Activated gamma-delta T cell treated with Interleukin-2 at 50 U/mL for 16 hours (primary cell): ENCODE measurements around the gene THSD4.

ENCODE experiments used
- DNase-seq: peaks from one replicate; pipeline ENCODE4 v3.0.0-alpha.2; 2020

The THSD4 gene

DNA sequence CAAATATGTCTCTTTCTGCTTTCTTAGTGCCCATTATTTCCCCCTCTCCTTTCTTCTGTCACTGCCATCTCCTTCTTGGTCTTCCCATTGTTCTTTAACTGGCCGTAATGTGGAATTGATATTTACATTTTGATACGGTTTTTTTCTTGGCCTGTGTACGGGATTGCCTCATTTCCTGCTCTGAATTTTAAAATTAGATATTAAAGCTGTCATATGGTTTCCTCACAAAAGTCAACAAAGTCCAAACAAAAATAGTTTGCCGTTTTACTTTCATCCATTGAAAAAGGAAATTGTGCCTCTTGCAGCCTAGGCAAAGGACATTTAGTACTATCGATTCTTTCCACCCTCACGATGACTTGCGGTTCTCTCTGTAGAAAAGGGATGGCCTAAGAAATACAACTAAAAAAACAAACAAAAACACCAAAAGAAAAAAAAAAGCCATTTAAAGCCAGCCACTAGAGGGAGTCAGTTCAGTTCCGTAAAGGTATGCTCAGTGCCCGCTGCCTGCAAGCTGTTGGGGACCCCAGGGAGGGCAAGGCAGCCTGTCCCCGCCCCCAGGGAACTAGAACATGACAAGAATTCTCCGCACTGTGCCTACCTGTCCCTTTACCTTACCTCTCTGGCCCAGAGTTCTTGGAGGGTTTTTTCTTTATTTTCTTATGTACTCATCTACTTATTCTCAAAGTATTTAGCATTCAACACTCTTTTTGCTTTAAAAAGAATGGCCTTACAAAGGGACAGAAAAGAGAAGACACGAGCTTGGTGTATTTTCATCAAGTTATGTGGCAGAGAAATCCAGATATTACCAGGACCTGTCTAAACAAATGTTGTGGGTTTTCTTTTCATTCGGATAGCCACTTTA is 665.1 kb downstream of the THSD4 start:
- DNase-seq, result peak; percentile 24

DNA sequence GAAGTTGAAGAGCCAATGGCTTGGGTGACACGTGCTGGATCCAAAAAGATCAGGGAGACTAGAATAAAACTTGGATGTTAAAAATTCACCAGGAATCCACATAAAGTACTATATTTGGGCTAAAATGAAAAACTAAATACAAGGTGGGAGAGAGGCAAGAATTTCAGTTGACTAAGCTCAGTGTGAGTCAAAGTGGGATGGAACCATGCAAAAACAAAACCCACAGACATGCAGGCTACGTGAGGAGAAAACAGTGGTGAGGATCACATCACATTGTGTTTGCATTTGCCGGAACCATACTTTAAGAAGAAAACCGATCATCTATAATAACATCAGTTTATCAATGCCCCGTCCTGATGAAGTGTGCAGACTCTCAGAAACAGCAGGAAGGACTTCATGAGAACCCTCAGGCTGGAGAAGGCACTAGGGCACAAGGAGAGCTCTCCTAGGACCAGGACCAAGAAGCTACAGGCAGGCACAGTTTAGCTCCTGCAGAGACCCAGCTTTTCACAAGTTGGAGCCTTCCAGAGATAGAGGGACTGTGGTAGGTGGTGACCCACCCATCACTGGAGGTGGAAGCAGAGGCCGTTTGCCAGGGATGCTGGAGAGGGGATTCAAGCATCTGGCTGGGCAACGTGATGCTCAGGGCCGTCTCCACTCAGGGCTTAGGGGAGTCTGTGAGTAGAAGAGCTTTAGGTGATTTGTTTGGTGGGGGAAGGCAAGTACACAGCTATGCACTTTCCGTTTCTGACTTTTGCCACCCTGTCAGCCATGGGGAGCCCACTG is 666.1 kb downstream of the THSD4 start:
- no peak for DNase-seq

DNA sequence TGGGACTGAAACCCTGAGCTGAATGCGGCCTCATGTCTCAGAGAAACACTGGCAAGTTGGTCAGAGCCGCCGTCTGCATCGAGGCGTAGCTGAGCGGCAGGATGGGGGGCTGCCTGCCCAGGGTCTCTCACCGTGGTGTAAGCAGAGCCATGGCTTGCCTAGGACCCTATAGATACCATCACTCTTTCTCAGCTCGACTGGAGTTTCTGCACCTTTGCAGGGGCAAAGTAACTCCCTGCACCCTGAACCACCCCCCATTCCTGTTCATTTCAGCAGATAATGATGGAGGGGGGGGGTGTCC is 666.6 kb downstream of the THSD4 start:
- DNase-seq, result no peak

DNA sequence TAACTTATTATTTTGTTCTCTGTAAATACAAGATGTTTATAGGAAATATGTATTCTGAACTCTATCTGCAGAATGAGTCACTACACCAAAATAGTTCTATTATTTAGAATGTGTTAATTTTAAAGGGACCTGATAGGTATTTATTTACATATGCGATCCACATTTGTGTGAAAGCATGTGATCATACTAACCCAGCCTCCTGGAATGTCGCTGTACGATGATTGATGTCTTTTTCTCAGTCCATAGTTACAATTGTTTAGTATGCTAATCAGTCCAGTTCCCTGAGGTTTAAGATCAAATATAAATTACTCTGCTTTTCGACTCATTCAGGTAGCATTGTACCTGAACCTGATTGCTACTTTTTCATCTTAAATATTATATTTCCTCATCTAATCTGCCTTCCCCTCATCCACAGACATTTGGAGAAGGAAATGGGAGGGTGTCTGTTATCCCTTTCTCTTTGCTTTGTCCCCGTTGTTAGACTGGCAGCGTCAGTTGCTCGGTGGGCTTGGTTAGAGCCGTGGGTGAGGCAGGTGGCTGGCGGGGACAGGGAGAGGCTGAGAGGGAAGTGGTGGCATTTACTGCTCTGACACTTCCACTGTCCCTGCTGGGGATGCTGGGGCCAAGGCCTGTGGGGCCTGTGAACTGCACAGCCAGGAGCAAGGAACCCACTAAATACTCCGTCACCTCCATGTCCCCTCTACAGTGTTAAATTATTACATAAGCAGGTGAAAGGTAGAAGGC is 667.3 kb downstream of the THSD4 start:
- no peak for DNase-seq

DNA sequence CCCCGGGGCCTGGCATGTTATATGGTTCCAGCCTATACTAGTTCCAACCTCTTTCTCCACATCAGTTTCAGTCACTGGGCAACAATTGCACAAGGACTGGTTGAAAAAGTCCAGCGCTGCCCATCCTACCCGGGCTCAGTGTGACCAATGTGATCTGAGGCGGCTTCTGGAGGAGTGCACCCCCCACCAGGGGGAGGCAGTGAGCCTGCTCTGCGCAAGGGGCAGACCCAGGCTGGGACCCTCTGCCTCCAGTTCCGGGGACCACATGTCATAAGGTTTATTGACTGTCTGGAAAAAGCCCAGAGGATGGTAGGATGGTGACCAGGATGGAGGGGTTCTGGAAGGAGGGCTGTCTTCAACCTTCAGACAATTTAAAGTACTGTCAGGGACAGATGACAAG is 669.4 kb downstream of the THSD4 start:
- no peak for DNase-seq

DNA sequence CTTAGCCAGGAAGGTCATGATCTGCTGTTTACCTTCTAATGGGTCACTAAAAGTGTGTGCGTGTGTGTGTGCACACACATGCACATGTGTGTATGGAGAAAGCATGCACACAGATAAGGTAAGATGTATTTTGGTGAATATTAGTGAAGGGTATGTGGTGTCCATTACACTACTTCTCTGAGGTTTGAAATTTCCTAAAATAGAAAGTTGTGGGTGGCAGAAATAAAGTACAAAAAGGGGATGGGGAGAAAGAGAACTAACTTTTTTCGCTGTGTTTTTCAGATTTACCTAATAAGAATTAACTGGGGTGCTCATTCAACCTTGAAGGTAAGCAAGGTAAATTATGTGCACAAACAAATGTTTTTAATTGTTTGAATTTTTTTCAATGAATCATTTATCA is 670.7 kb downstream of the THSD4 start:
- no peak for DNase-seq

DNA sequence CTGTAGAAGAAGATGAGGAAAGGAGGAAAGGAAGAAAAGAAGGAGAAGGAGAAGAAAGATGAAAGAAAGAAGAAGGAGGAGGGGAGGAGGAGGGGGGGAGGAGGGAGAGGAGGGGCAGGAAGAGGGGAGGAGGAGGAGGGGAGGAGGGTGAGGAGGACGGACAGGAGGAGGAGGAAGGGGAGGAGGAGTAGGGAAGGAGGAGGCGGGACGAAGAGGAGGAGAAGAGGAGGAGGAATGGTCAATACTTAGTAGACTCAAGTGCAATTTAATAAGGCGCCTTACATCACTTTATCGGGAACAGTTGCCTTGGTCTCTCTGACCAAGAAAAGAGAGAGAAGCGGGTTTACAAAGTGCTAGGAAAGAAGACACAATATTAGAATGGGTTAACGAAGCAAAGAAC is 671.4 kb downstream of the THSD4 start:
- no peak for DNase-seq

DNA sequence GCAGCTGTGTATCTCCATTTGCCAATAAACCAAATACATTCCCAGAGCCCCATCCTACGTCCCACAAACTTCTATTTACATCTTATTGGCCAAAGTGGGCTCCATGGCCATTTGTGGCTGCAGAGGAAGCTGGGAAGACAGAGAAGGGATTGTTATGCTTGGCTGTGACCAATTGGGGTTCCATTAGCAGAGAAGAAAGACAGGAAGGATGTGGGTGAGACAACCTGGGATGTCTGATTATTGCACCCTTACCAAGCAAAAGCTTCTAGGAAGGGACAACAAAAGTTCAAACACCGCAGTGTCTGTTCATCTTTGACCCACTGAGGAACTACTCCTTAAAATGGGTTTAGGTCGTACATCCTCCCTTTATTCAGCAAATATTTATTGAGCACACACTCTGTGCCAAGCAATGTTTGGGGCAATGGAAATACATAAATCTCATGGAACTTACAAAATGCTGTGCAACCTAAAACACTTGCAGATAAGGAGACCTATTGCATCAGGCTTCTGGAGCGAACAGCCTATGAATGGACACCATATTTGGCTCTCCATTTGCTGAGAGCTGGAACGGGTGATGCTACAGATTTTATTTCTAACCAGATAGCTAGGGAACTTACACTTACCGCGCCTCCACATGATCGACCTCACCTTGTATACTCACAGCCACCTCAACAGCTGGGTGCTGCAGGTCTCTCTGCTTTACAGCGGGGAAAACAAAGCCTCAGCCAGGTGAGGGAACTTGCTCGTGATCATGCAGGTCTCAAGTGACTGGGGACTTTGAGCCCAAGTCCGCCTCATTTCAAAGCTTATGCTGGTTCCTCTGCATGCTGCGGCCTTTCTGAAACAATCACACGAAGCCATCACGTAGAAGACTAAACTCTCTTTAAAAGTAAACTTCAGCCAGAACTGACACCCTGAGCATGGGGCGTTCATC is 673.6 kb downstream of the THSD4 start:
- DNase-seq, result no peak

DNA sequence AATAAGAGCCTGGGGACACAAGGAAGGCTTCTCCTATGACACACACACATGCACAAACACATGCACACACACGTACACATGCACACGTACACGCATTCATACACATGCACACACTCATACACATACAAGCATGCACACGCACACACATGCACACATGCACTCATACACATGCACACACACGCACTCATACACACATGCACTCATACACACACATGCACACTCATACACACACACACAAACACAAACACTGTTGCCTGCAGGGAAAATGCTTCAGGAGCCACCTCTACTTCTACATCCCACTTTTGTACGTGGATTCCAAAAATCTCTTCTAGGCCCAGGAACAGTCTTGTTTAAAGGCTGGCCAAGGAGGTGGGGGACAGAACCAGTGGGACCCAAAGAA is 674.3 kb downstream of the THSD4 start:
- no peak for DNase-seq

DNA sequence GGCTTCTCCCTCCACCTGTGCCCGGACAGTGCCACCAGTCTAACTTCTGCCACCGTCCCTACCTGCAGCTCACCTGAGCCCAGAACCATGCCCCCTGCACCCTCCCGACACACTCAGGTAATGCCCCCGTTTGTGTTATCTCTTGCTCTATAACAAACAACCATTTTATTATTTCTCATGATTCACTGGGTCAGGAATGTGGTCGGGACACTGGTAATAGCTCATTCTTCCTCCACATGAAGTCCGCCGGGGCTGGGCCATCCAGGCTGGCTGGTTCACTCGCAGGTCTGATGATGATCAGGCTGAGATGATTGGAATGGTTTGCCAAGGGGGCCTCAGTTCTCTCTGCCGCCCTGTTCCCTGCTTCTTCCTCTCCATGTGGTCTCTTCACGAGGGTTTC is 674.8 kb downstream of the THSD4 start:
- DNase-seq, result no peak

DNA sequence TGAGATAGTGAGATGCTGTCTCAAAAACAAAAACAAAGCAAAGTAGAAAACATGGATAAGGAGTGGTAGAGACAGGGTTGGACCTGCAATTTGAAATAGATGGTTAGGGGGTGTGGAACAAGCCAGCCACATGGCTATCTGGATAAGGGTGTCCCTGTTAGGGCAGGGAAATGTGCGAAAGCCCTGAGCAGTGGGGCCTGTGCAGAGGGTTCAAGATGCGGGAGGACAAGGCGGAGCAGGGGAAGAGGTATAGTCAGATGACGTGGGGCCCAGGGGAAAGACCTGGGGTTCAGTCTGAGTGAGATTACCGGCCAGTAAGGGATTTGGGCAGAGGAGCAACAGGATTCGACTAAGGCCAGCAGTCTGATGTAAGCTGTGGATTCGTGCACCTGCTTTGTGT is 676.7 kb downstream of the THSD4 start:
- DNase-seq, result no peak

DNA sequence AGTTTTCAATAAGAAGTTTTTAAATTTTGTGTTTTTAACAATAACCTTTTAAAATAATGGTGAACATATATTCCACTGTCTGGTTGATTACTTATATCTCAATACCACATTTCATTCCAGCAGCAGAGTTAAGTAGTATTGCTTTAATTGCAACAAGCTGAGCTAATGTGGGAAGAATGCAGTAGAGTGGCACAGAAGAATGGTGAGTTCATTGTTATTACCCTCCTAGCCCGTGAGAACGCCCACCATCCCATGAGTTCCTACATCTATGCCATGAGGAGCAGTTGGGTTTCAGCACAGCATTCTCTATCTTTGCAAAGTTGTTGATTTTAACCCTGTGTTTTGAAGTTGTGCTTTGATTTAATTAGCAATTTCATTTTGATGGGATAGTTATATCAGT is 677.2 kb downstream of the THSD4 start:
- no peak for DNase-seq

DNA sequence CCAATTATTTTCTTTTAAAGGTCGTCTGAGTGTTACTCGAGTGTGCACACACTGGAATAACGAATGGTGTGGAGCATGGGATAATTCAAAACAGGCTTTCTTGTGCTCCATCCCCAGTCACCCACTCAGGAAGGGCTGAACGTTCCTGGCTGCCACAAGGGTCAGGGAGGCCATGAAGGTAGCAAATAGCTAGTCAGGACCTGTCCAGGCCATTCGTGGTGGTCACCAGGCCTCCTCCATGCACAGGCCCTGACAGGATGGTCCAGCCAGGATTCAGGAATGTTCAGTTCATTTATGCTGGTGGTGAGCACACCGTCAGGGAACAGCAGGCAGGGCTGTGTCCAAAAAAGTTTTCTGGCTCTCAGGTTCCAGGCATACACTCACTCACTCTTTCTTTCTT is 683.4 kb downstream of the THSD4 start:
- no peak for DNase-seq

DNA sequence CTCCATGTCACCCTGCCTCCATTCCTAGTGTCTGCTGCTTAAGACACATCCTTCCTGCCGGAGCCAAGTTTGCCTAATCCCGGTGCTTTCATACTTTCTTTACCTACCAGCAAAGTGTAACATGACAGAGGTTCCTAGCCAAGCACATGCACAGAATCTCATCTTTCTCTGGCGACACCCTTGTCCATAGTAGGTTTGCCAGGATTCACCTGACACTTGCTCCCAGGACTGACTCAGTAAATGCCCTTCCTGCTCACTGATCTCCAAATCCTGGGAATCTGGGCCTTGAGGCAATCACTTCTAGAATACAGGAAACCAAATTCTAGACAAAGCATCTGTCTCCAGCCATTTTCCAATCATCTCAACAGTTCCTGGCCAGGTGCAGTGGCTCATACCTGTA is 684.9 kb downstream of the THSD4 start:
- DNase-seq, result no peak

DNA sequence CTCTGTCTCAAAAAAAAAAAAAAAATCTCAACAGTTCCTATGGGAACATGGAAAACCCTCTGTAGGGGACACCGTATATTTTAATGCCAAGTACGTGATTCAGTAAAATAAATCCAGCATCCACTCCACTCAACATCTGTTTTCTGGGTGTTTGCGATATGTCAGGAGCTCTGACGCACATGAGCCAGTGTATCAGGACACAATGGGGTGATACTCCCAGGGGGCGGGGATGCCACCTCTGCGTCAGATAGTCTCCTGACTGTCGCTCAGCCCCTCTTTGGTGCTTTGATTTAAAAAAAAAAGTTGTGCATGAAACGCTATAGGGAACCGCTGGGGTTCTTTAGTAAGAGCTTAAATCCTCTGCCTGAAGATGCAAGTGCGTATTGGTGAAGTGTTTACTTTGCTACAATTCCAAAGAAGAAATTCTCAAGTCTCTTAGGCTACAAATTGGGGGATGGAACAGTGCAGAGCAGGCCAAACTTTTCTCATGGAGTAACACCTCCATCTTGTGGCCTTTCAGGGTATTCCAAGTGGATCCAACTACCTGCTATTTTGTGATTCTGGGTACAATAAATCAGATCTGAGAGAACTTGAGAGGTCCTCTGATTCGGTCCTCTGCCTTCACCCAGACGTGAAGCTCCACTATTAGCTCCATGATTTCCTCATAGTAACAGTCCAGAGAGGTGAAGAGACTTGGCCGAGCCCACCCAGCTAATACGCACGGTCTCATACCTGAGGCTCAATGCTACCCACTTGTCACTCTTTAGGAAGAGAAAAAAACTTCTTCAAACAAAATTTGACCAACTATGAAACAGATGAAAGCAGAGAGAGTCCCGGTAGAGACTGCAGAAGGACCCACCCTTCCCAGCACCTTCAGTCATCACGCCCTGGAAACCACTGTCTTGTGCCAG is 685.8 kb downstream of the THSD4 start:
- DNase-seq, result no peak

DNA sequence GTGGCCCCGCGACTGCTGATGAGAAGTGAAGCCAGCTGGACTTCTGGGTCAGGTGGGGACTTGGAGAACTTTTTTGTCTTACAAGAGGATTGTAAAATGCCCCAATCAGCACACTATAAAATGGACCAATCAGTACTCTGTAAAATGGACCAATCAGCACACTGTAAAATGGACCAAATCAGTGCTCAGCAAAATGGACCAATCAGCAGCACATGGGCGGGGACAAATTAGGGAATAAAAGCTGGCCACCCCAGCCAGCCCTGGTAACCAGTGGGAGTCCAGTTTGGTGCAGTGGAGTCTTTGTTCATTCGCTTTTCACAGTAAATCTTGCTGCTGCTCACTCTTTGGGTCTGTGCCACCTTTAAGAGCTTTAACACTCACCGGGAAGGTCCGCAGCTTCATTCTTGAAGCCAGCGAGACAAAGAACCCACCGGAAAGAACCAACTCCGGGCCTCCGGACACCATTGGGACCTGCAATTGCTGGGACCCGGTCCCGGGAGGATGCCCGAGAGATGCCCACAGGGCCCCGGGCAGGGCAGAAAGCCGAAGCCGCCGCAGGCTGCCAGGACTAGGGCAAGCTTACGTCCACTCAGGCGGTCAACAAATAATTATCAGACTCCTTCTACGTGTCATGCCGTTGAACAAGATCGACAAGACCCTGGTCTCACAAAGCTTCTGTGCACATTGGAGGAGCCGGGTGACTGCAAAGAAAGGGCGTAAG is 686.8 kb downstream of the THSD4 start:
- DNase-seq, result no peak

DNA sequence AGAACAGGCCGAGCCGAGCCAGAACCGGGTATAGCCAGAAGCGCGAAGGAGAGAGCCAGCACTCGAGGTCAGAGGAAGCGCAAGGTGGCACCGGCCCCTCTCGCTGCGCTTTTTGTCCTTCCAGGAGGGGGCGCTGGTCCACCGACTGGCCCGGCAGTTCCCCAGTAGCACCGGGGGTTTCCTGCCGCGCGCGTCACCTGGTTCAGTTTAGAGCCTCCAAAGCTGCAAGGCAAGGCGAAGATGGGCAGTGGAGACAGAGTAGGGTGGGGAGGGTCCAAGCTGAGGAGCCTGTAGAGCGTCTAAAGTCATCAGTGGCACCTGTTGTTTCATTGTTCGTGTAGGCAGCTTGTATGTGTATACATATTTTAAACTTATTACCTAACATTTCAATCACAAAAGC is 687.5 kb downstream of the THSD4 start:
- no peak for DNase-seq

DNA sequence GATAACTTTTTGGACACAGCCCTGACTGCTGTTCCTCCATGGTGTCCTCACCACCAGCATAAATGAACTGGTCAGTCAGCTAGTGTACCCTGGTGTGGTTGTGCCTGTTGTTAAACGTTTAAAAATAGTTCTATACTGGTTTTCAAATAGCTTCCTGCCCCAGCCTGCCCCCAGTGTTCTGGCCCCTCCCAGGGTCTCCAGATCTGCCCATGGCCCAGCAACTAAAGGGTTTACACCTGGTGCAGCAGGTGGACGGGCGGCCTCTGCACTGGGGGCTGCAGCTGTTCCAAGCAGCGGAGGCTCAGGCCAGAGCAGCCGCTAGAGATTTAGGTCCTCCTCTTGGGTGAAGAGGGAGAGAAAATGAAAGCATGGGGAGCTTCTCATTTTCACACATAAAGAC is 689.0 kb downstream of the THSD4 start:
- DNase-seq, result no peak

DNA sequence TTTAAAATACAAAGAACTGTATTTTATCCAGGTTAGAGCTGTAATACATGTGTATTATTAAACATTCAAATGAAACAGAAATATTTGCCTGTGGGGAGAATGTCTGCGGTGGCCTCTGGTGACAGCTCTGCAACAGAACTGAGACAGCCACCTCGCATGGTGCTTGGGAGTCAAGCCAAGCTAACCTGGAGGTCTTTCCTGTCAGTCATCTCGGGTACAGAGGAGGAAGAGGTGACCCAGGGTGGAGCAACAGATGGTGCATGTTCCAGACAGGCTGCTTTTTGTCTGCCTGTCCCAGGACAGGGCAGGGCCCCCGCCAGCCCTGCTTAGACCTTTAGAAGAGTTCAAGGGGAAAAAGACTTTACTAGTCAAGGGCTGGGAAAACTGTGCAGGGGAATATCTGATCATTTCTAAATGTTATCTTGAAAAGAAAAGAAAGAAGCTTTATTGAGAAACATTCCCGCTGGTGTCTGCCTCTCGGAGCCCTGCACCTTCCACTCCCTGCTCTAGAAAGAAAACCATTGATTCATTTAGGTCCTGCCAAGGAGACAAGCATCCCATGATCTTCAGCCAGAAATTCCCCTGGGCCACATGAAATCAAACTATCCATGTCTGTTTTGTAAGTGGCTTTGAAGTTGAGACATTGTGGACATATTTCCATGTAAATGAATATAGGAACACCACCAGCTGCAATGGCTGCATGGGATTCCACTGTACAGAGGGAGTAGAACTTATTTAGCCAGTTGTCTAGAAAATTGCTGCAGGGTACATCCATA is 689.6 kb downstream of the THSD4 start:
- no peak for DNase-seq

DNA sequence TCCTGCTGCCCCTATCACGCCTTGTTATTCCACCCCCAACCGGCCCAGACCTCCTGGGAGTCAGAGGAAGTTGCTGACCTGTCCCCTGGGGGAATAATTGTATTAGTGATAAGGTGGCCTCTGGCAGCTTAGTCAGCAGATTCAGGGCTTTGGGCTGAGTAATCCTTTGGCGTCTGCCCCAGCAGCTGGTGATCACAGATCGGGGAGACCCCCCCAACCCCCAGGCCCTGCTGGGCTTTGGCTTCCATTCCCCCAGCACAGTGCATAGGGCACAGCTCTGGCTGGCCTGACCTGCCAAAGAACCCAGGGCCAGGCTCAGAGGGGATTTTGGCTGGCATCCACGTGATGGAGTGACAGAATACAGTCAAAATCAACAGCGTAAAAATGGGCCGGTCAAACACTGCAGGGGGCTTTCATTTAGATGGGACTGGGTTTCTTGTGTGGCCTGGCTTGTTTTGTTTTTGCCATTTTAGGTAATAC is 691.2 kb downstream of the THSD4 start:
- DNase-seq, result no peak
